ENCODE results near the gene U2AF2.

U2AF2 gene

GRCh38 chr19:55660404-55660803, 5.6 kb downstream of the U2AF2 start:
- DNase-seq = no peak

DNA sequence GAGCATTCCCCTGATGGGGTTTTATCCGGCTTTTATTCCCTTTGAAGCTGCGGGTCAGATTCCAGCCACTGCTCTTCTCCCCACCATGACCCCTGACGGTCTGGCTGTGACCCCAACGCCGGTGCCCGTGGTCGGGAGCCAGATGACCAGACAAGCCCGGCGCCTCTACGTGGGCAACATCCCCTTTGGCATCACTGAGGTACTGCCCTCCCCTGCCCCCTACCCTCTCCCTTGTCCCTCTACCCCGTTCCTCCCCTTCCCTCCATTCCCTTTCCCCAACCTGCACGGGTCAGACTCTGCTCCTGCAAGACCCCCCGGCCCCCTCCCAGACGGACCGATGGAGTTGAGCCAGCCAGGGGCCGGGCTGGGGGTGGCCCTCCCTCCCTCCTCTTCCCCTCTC, 6.2 kb downstream of the U2AF2 start:
- no peak for DNase-seq

GRCh38 chr19:55661826-55662225, 7.0 kb downstream of the U2AF2 start:
- no peak for DNase-seq

GRCh38 chr19:55663846-55664536, 9.2 kb downstream of the U2AF2 start:
- no peak for DNase-seq

DNA sequence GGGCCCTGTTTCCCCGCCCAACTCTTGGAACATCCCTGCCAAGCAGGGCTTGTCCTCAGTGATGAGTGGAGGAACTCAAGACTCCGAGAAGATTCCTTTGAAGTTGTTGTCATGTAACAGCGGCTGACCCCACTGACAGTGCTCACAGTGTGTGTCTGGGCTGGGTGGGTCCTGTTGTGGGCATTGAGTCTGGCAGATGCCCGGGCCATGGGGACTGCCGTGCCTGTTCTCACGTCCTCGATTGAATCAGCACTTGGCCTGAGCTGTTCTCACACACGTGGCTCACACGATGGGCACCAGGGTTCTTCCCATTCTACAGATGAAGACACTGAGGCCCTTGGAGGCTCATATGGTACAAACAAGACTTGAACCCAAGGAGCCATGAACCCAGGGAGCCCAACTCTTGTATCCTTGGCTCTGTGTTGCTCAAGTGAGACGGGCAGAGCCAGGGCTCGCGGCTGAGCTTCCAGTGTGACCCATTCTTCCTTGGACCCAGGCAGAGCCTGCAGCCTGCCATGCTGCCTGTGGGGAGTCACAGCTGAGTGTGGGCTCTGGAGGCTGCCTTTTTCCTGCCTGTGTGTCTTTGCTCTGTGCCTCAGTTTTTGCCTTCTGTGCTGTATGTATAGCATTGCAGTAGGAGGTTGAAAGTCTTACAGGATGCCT, 11.6 kb downstream of the U2AF2 start:
- no peak for DNase-seq

DNA sequence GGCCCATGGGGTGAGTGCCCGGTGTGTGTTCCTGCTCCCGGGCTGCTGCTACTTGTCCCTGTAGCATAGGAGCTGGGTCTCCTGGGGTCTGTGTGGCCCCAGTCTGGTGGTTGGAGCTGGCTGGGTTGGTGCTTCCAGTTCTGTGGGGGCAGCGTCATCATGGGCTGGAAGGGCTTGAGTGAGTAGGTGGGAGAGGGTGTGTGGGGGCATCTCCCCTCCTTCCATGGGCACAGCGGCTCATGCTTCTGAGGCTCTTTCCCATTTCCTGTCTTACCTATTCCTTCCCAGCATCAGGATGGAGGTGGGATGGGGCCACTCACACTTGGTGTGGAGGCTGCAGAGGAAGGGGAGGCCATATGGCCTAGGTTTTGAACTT, 12.2 kb downstream of the U2AF2 start:
- DNase-seq = no peak

- DNase-seq = no peak
Measured at GRCh38 chr19:55667511-55667910, 12.7 kb downstream of the U2AF2 start.

DNA sequence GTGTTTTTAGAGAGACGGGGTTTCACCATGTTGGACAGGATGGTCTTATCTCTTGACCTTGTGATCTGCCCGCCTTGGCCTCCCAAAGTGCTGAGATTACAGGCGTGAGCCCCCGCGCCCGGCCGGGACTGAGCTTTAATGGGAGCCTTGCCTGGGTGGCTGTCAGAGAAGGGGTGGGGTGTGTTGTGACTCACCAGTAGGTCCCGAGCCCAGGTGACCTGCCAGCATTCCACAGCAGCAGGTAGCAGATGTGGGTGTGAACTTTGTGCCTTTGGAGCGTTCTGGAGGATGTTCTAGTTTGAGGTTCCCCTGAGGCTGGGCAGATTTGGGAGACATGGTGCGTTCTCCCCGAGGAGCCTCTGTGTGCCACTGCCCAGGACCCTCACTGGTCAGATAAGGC, 13.1 kb downstream of the U2AF2 start:
- DNase-seq = no peak

DNA sequence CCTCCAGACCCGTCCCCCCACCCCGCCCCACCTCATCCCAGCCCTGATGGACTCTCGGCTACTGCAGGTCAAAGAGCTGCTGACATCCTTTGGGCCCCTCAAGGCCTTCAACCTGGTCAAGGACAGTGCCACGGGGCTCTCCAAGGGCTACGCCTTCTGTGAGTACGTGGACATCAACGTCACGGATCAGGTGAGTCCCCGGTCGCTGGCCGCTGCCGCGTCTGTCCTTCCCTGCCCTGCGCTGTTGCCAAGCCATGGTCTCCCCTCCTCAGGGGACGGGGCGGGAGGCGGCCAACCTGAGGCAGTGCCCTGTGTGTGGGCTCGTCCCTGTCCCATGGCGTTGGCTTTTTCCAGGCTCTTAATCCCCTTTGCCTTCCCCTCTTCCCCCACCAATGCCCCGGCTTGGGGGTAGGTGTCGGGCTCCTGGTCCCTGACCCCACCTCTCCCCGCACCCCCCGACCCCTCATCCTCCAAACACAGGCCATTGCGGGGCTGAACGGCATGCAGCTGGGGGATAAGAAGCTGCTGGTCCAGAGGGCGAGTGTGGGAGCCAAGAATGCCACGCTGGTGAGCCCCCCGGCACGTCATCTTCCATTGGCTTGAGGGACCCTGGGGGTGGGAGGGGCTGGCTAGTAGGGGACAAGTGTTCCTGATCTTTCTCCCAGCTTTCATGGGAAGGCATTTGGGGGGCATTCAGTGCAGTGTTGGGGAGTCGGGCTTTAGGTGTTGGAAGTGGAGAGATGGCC, 13.9 kb downstream of the U2AF2 start:
- no peak for DNase-seq

DNA sequence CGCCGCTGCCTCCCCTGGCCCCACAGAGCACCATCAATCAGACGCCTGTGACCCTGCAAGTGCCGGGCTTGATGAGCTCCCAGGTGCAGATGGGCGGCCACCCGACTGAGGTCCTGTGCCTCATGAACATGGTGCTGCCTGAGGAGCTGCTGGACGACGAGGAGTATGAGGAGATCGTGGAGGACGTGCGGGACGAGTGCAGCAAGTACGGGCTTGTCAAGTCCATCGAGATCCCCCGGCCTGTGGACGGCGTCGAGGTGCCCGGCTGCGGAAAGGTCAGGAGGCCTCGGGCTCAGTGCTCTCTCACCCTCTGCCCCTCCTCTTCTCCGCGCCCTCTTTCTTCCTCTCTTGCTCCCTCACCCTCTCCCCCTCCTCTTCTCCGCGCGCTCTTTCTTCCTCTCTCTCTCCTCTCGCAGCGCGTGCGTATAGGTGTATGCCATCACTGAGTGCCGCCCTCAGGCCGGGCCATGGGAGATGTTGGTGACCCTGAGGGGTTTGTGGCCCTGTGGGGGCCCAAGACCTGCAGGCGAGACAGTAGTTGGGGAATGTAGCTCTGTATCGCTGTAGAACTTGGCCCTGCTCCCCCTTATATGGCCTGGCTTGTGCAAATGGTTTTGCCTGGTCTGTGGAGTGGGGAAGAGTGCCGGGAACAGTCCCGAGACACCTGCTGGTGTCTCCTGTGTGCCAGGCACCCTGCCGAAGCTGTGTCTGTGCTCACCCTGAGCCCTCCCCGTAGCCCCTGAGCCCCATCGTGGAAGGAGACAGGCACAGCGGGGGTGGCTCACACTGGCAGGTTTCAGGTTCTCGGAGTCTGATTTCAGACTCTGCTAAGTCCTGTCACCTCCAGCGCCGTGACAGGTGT, 14.8 kb downstream of the U2AF2 start:
- DNase-seq = no peak

DNA sequence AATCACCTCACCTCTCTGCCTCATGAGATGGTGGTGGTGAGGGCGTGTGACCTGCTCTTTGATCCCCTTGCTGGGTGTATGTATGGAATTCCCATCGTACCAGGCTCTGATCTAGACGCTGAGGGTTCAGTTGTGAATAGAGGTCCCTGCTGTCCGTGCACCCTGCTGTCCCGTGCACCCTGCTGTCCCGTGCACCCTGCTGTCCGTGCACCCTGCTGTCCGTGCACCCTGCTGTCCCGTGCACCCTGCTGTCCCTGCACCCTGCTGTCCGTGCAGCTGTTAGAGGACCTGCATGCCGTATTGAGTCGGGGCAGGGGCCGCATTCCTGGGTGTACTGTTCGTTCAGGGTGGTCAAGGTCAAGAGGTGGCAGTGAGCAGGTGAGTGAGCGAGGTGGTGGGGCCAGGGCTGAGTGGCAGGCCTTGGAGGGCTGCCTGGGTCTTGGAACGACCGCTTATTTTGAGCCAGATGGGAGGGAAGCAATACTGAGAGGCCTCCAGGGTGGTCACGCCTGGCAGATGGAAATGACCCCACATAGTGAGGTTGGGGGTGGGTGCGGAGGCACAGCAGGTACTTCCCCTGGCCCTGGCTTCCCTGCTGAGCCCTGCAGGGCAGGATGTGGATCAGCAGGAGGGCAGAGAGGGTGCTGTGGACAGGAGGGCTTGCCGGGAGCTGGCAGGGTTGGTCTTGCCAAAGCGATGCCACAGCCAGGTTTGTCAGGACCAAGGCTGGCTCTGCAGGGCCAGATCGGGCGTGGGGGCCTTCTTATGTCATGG, 15.6 kb downstream of the U2AF2 start:
- no peak for DNase-seq

- no peak for DNase-seq
Measured at GRCh38 chr19:55671054-55671378, 16.2 kb downstream of the U2AF2 start.

DNA sequence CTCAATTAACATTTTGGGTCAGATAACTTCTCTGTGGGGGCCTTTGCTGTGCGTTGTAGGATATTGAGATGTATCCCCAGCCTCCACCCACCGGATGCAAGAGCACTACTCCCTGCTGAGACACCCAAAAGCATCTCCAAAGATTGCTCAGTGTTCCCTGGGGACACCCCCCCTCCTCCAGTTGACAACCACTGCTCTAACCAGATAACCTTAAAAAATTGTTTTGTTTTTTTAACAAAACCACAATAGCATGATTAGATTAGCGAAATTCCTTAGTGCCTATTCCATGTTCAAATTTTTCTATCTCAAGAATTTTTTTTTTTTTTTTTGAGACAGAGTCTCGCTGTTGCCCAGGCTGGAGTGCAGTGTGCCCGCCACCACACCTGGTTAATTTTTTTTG, 17.6 kb downstream of the U2AF2 start:
- no peak for DNase-seq

DNA sequence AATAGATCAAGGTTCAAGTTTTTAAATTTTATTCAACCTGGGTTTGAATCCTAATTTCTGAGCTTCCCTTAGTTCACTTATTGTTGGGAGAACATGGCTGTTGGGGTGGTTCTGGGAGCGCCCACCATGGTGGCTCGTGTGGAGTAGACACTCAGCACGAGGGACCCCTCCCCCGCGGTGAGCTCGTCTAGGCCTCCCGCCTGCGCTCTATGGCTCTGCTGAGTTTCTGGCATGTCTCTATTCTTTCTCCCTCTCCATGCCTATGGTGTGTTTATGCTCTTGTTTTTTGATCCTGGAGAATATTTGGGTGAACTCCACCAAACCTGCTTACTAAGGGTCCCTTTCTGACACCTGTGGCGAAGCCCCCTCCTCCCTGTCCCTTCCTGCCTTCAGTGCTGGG, 18.6 kb downstream of the U2AF2 start:
- no peak for DNase-seq

DNA sequence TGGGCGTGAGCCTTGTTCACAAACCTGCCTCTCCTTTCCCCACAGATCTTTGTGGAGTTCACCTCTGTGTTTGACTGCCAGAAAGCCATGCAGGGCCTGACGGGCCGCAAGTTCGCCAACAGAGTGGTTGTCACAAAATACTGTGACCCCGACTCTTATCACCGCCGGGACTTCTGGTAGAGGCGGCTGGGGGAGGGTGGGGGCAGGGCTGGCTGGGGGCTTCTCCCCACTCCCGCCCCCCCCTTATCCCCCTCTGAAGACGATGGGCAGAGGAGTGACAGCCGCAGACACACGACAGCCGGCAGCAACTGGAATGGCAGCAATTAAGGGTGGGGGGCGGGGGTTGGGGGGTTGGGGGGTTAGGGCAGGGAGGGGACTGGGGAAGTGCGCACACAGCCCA, 19.1 kb downstream of the U2AF2 start:
- DNase-seq = no peak

DNA sequence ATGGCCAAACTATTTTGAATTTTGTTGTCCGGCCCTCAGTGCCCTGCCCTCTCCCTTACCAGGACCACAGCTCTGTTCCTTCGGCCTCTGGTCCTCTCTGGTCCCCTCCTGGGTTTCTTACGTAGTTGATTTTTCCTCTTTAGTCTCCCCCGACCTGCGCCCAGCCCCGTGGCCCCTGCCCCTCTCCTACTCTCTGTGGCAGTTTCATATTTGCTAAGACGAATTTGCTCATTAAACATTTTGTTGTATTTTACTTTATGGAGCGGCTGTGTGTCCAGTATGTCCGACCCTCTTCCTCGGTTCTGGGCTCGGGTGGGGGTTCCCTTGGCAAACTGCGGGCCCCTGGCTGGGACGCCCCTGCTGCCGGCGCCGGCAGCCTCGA, 19.6 kb downstream of the U2AF2 start:
- DNase-seq = no peak

GRCh38 chr19:55674841-55675660, 20.2 kb downstream of the U2AF2 start, which contains the start of gene EPN1:
TSS of gene EPN1 (plus strand) at chr19:55675226. CDS start at chr19:55678628, 3,402 bp downstream.
- peak; percentile 96 to 97 for DNase-seq

DNA sequence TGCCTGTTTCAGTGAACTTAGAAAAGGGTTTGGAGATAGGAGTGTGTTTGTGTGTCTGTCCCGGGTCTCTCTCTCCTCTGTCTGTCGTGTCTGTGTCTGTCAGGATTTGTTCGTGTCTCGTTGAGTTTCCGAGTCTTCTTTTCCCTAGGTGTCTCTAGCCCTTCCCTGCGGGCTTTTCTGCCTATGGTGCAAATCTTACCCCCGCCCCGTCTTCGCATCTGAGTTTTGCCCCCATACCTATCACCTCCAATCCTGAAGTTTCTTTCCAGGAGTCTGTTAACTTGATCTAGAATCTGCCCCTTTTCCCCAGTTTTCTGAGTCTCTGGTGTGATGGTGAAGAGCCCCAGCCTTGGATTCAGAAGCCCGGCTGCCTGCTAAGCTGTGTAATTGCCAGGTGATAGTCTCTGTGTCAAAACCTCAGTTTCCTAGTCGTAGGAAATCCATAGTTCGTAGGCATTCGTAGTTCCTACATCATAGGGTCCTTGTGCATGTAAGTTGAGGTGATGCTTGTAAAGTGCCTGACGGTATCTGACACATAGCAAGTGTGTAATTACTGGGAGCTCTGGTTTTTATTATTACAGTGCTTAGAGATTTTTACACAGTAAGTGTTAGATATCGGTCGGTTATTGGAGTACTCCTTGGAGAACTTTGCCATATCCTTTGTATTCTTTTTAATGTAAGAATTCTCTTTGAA, 21.0 kb downstream of the U2AF2 start:
- DNase-seq = no peak

- no peak for DNase-seq
Measured at GRCh38 chr19:55676383-55676782, 21.5 kb downstream of the U2AF2 start.

GRCh38 chr19:55676889-55677505, 22.2 kb downstream of the U2AF2 start:
- DNase-seq = no peak
